PC-9 (cell line): ENCODE measurements around the gene SCYGR8. TPM values are rescaled to one million over a fixed set of nuclear protein-coding genes. Genes with fewer than 3 reads are reported as not detected.

ENCODE experiments used
- BruUV-seq: library from RNA; stranded (reverse); fragments of 400-500 nt; replicated peaks from 2 replicates; lab custom pipeline; 2021; lab: Mats Ljungman, UMichigan
- CTCF ChIA-PET: fragments of 300-600 bp; sonication (Branson Sonifier 250); formaldehyde crosslinking; loops from one replicate; lab custom pipeline; 2022; ENCODE audit warnings: antibody characterized with exemption; lab: Charles Lee
- POLR2A ChIA-PET: fragments of 300-600 bp; sonication (Branson Sonifier 250); formaldehyde crosslinking; loops from one replicate; lab custom pipeline; 2022; ENCODE audit warnings: antibody characterized with exemption; ENCODE audit not compliant: unreplicated experiment; lab: Charles Lee
- DNase-seq, 2 experiments: peaks; one replicate each; pipeline versions ENCODE4 v3.0.0 to v3.0.0-alpha.2; 2015 to 2022; ENCODE audit warnings: mixed read lengths in 1 of 2
- H2AFZ ChIP-seq: fragments of 200-600 bp; sonication (generic); 2 replicates; pipeline ENCODE4 v1.8.1; 2017; ENCODE audit warnings: antibody characterized with exemption
- H3F3A ChIP-seq: fragments of 200-600 bp; sonication (generic); 2 replicates; pipeline ENCODE4 v1.8.1; 2017; ENCODE audit warnings: antibody characterized with exemption, mild to moderate bottlenecking, low read depth; ENCODE audit not compliant: insufficient read depth
- H3K27ac ChIP-seq: fragments of 200-600 bp; sonication (generic); 2 replicates; pipeline ENCODE4 v1.6.1; 2016; ENCODE audit warnings: mixed run types
- H3K27me3 ChIP-seq: fragments of 200-600 bp; sonication (generic); 2 replicates; pipeline ENCODE4 v1.6.1; 2016; ENCODE audit warnings: low read depth, mixed run types; ENCODE audit not compliant: insufficient read depth
- H3K36me3 ChIP-seq: fragments of 200-600 bp; sonication (generic); 2 replicates; pipeline ENCODE4 v1.6.1; 2016; ENCODE audit warnings: low read depth, mixed run types
- H3K4me1 ChIP-seq: fragments of 200-600 bp; sonication (generic); replicated peaks from 2 replicates; pipeline ENCODE4 v1.6.1; 2016; ENCODE audit warnings: mixed run types; ENCODE audit not compliant: insufficient read depth
- H3K4me2 ChIP-seq: fragments of 200-600 bp; sonication (generic); 2 replicates; pipeline ENCODE4 v1.6.1; 2017; ENCODE audit warnings: mixed run types
- H3K4me3 ChIP-seq: fragments of 200-600 bp; sonication (generic); 2 replicates; pipeline ENCODE4 v1.6.1; 2016; ENCODE audit warnings: mixed run types
- H3K79me2 ChIP-seq: fragments of 200-600 bp; sonication (generic); 2 replicates; pipeline ENCODE4 v1.6.1; 2017; ENCODE audit warnings: low read depth, mixed run types
- H3K9me2 ChIP-seq: fragments of 200-600 bp; sonication (generic); 2 replicates; pipeline ENCODE4 v1.8.1; 2017; ENCODE audit warnings: mild to moderate bottlenecking; ENCODE audit not compliant: insufficient read depth
- H3K9me3 ChIP-seq: fragments of 200-600 bp; sonication (generic); 2 replicates; pipeline ENCODE4 v1.8.1; 2016; ENCODE audit warnings: low read depth; ENCODE audit not compliant: insufficient read depth
- H4K20me1 ChIP-seq: fragments of 200-600 bp; sonication (generic); 2 replicates; pipeline ENCODE4 v1.8.1; 2017; ENCODE audit not compliant: insufficient read depth
- CTCF ChIP-seq: fragments of 200-600 bp; sonication (generic); conservative IDR thresholded peaks from 2 replicates; pipeline ENCODE4 v1.6.1; 2017; ENCODE audit warnings: mixed run types, antibody characterized with exemption, mild to moderate bottlenecking, moderate library complexity
- EZH2 ChIP-seq: fragments of 200-600 bp; sonication (generic); IDR thresholded peaks from 2 replicates; pipeline ENCODE4 v1.8.0; 2017; ENCODE audit warnings: antibody characterized with exemption, low read depth
- intact Hi-C: fragments of 100-400 bp; cut with micrococcal nuclease; formaldehyde crosslinking; loops from one replicate; pipeline ENCODE4 v1.10.0; 2022; ENCODE audit not compliant: unreplicated experiment
- total RNA-seq: library from RNA; stranded (reverse); gene quantifications from 2 replicates; pipeline ENCODE4 v1.2.3, GENCODE V29; 2021

SCYGR8 gene
- total RNA-seq, 1 experiment from 2014 or later = not detected

- intact Hi-C loops = loop anchor here (10.0 kb wide), 1 partner anchor 187 kb away; no protein-coding TSS in a partner anchor
- no peak for TF ChIP-seq EZH2
- Histone ChIP-seq H3K27me3 (no peaks in the 10 kb centered on the region), H3K4me3 (no peak overlapping the region), H3K9me3 (no peaks in the 10 kb centered on the region), H3K27ac (no peak overlapping the region), H3K36me3 (no peaks in the 10 kb centered on the region), H3F3A (peaks cover 6% of the 10 kb centered on the region), H2AFZ (no peak overlapping the region), H3K4me1 (peaks cover 12% of the 10 kb centered on the region), H3K79me2 (no peaks in the 10 kb centered on the region), H3K4me2 (no peak overlapping the region), H4K20me1 (no peaks in the 10 kb centered on the region), H3K9me2 (no peaks in the 10 kb centered on the region)
- CTCF ChIA-PET = no interaction called here
- POLR2A ChIA-PET = no interaction called here
- BruUV-seq = no TSS peak
- no peak for DNase-seq
Measured at GRCh38 chr2:227761740-227762476, 16.2 kb downstream of the SCYGR8 start.

- DNase-seq = no peak
- no TSS peak for BruUV-seq
- Histone ChIP-seq H4K20me1 (no peaks in the 10 kb centered on the region), H3K27me3 (no peaks in the 10 kb centered on the region), H3K79me2 (no peaks in the 10 kb centered on the region), H3K4me1 (peaks cover 12% of the 10 kb centered on the region), H3K4me2 (peak overlapping the region; percentile 6; the same call in 1 of the 2 replicates), H2AFZ (peak overlapping the region; percentile 55; the same call in 1 of the 2 replicates), H3K36me3 (no peaks in the 10 kb centered on the region), H3K9me3 (no peaks in the 10 kb centered on the region), H3K4me3 (no peak overlapping the region), H3K9me2 (no peaks in the 10 kb centered on the region), H3F3A (peaks cover 6% of the 10 kb centered on the region), H3K27ac (no peak overlapping the region)
- ChIA-PET POLR2A (no interaction called here), CTCF (interaction anchor here (0.5 to 1.5 kb wide), 10 partner anchors 10 to 527 kb away, joined by 3 to 17 read pairs (median 6); no protein-coding TSS in a partner anchor)
- no peak for TF ChIP-seq CTCF
- TF ChIP-seq EZH2 = no peak
- intact Hi-C loops = loop anchor here (1.0 to 10.0 kb wide), 8 partner anchors 63 to 636 kb away; no protein-coding TSS in a partner anchor
Measured at GRCh38 chr2:227765788-227766372, 20.2 kb downstream of the SCYGR8 start.

GRCh38 chr2:227766373-227766883 is 20.7 kb downstream of the SCYGR8 start:
- peak overlapping the region; percentile 6; the same call in 1 of the 2 replicates for H3K4me2 ChIP-seq
- CTCF ChIA-PET = interaction anchor here (0.5 to 1.5 kb wide), 11 partner anchors 10 to 528 kb away, joined by 3 to 17 read pairs (median 6); no protein-coding TSS in a partner anchor
- H3K27ac ChIP-seq = no peak overlapping the region
- H3K9me3 ChIP-seq = no peaks in the 10 kb centered on the region
- peaks cover 12% of the 10 kb centered on the region for H3K4me1 ChIP-seq
- no peak overlapping the region for H3K4me3 ChIP-seq
- peaks cover 5% of the 10 kb centered on the region for H3F3A ChIP-seq
- no peaks in the 10 kb centered on the region for H3K9me2 ChIP-seq
- BruUV-seq = no TSS peak
- TF ChIP-seq EZH2 (no peak), CTCF (peak; percentile 93)
- H3K79me2 ChIP-seq = no peaks in the 10 kb centered on the region
- no peaks in the 10 kb centered on the region for H3K27me3 ChIP-seq
- H4K20me1 ChIP-seq = no peaks in the 10 kb centered on the region
- intact Hi-C loops = loop anchor here (1.0 to 10.0 kb wide), 8 partner anchors 64 to 636 kb away; no protein-coding TSS in a partner anchor
- POLR2A ChIA-PET = interaction anchor here (0.7 kb wide), 1 partner anchor 122 kb away, joined by 7 read pairs; no protein-coding TSS in a partner anchor
- no peaks in the 10 kb centered on the region for H3K36me3 ChIP-seq
- no peak overlapping the region for H2AFZ ChIP-seq
- DNase-seq = peak; percentile 57 to 79
